IMR-90 (cell line): Measurements from ENCODE around the gene POMGNT2. TPM values are rescaled to one million over a fixed set of nuclear protein-coding genes. Genes with fewer than 3 reads are reported as not detected.

Experiments used
- ATAC-seq: fragments of 200-7000 bp; cut with Tn5 transposase; 2 replicates; pipeline ENCODE4 v1.9.1; 2020; ENCODE audit warnings: low read depth, mild to moderate bottlenecking, moderate library complexity
- BruUV-seq: library from RNA; stranded (reverse); fragments of 400-500 nt; replicated peaks from 2 replicates; lab custom pipeline; 2021; lab: Mats Ljungman, UMichigan
- CTCF ChIA-PET: fragments of 300-600 bp; formaldehyde crosslinking; extraction: SDS; loops from one replicate; lab custom pipeline; 2021; ENCODE audit warnings: antibody characterized with exemption; lab: Yijun Ruan, JAX
- POLR2A ChIA-PET: fragments of 300-600 bp; sonication (Branson Sonifier 250); formaldehyde crosslinking; loops from one replicate; lab custom pipeline; 2022; ENCODE audit warnings: antibody characterized with exemption; ENCODE audit not compliant: unreplicated experiment; lab: Charles Lee
- DNase-seq: peaks from one replicate; pipeline ENCODE4 v3.0.0; 2013
- H2AFZ ChIP-seq: replicated peaks from 2 replicates; pipeline ENCODE3; 2013; ENCODE audit warnings: low read length, mild to moderate bottlenecking; ENCODE audit not compliant: poor library complexity
- H2AK5ac ChIP-seq: 2 replicates; pipeline ENCODE4 v1.6.1; 2013; ENCODE audit warnings: low read depth, low read length, inconsistent platforms
- H2AK9ac ChIP-seq: replicated peaks from 2 replicates; pipeline ENCODE3; 2013; ENCODE audit warnings: mild to moderate bottlenecking, low read depth, low read length, moderate library complexity; ENCODE audit not compliant: poor library complexity
- H2BK120ac ChIP-seq: 2 replicates; pipeline ENCODE4 v1.6.1; 2013; ENCODE audit warnings: low read depth, low read length, inconsistent platforms
- H2BK15ac ChIP-seq: 3 replicates; pipeline ENCODE4 v1.6.1; 2013; ENCODE audit warnings: low read depth, low read length, inconsistent platforms
- H2BK20ac ChIP-seq: 2 replicates; pipeline ENCODE4 v1.6.1; 2013; ENCODE audit warnings: low read depth, mild to moderate bottlenecking, inconsistent platforms, low read length, moderate library complexity
- H2BK5ac ChIP-seq: 2 replicates; pipeline ENCODE4 v1.6.1; 2013; ENCODE audit warnings: mild to moderate bottlenecking, low read depth, low read length, inconsistent platforms; ENCODE audit not compliant: poor library complexity, severe bottlenecking
- H3K14ac ChIP-seq: replicated peaks from 2 replicates; pipeline ENCODE4 v1.6.1; 2013; ENCODE audit warnings: low read depth, low read length, inconsistent platforms
- H3K18ac ChIP-seq: 2 replicates; pipeline ENCODE4 v1.6.1; 2013; ENCODE audit warnings: low read depth, low read length, control low read depth
- H3K23ac ChIP-seq: 2 replicates; pipeline ENCODE4 v1.6.1; 2013; ENCODE audit warnings: low read depth, low read length, inconsistent platforms
- H3K27ac ChIP-seq: 2 replicates; pipeline ENCODE4 v1.5.1; 2013; ENCODE audit warnings: mild to moderate bottlenecking, control low read depth, low read length; ENCODE audit not compliant: insufficient read depth
- H3K27me3 ChIP-seq: 2 replicates; pipeline ENCODE4 v1.6.1; 2013; ENCODE audit warnings: low read length; ENCODE audit not compliant: control insufficient read depth, insufficient read depth
- H3K36me3 ChIP-seq: 2 replicates; pipeline ENCODE4 v1.6.1; 2013; ENCODE audit warnings: low read length, mixed read lengths; ENCODE audit not compliant: control insufficient read depth, insufficient read depth
- H3K4ac ChIP-seq: 2 replicates; pipeline ENCODE4 v1.6.1; 2013; ENCODE audit warnings: low read depth, low read length, inconsistent platforms
- H3K4me1 ChIP-seq: 2 replicates; pipeline ENCODE4 v1.6.1; 2013; ENCODE audit warnings: low read length, mixed read lengths; ENCODE audit not compliant: control insufficient read depth, insufficient read depth
- H3K4me2 ChIP-seq: 2 replicates; pipeline ENCODE4 v1.6.1; 2013; ENCODE audit warnings: low read depth, mild to moderate bottlenecking, control low read depth, low read length, moderate library complexity
- H3K4me3 ChIP-seq: 2 replicates; pipeline ENCODE4 v1.5.1; 2013; ENCODE audit warnings: low read depth, mild to moderate bottlenecking, control low read depth, low read length, moderate library complexity; ENCODE audit not compliant: insufficient read depth
- H3K56ac ChIP-seq: 2 replicates; pipeline ENCODE4 v1.6.1; 2013; ENCODE audit warnings: low read length, inconsistent platforms; ENCODE audit not compliant: insufficient read depth; ENCODE audit errors: extremely low read depth
- H3K79me1 ChIP-seq, 2 experiments: 2 replicates each; pipeline ENCODE4 v1.6.1; 2013; ENCODE audit warnings: low read length in 2 of 2, inconsistent platforms in 1 of 2, low read depth in 1 of 2
- H3K9ac ChIP-seq: 2 replicates; pipeline ENCODE4 v1.6.1; 2013; ENCODE audit warnings: low read depth, low read length, control low read depth
- H3K9me1 ChIP-seq: 2 replicates; pipeline ENCODE4 v1.6.1; 2013; ENCODE audit warnings: low read length, inconsistent platforms; ENCODE audit not compliant: insufficient read depth
- H3K9me3 ChIP-seq: 2 replicates; pipeline ENCODE4 v1.6.1; 2013; ENCODE audit warnings: low read length; ENCODE audit not compliant: control insufficient read depth, insufficient read depth
- H4K20me1 ChIP-seq: 2 replicates; pipeline ENCODE4 v1.6.1; 2013; ENCODE audit warnings: low read length, inconsistent platforms; ENCODE audit not compliant: insufficient read depth
- H4K5ac ChIP-seq: 2 replicates; pipeline ENCODE4 v1.6.1; 2013; ENCODE audit warnings: mild to moderate bottlenecking, low read depth, low read length, control low read depth
- H4K8ac ChIP-seq, 2 experiments: 2 replicates each; pipeline ENCODE4 v1.6.1; 2013; ENCODE audit warnings: low read depth in 2 of 2, low read length in 2 of 2, control low read depth in 1 of 2, inconsistent platforms in 1 of 2
- H4K91ac ChIP-seq: 2 replicates; pipeline ENCODE4 v1.6.1; 2013; ENCODE audit warnings: low read depth, low read length, inconsistent platforms; ENCODE audit not compliant: insufficient read depth
- MAZ ChIP-seq: IDR thresholded peaks from 2 replicates; pipeline ENCODE4 v1.6.1; 2012; ENCODE audit warnings: low read depth, mild to moderate bottlenecking, low read length, improper control_type of control experiment, moderate library complexity, borderline replicate concordance
- WGBS, 2 experiments: methylation state at CpG; one replicate each; pipeline versions ENCODE4 v1.1.5 to v1.1.7; 2013; ENCODE audit warnings: missing lambda C conversion rate in 2 of 2; ENCODE audit not compliant: insufficient read length in 1 of 2; ENCODE audit errors: extremely low coverage in 2 of 2; 5-methylcytosine and 5-hydroxymethylcytosine counted together
- dilution Hi-C: fragments of 300-500 bp; cut with HindIII; formaldehyde crosslinking; loops from one replicate; pipeline ENCODE4 v1.14.3; 2018; ENCODE audit warnings: low sequenced_read_pairs; ENCODE audit not compliant: unreplicated experiment
- in situ Hi-C: fragments of 300-500 bp; cut with MboI; formaldehyde crosslinking; loops from 3 replicates; pipeline ENCODE4 v1.14.3; 2019; ENCODE audit warnings: low sequenced_read_pairs, inconsistent platforms, mixed read lengths
- intact Hi-C: fragments of 100-400 bp; cut with micrococcal nuclease; formaldehyde crosslinking; loops from 2 replicates; pipeline ENCODE4 v1.10.0; 2022
- polyA plus RNA-seq, 3 experiments: library from polyadenylated mRNA; depleted of rRNA; stranded (reverse); fragments of >200 nt; gene quantifications; 2 replicates each; pipeline ENCODE4 v1.2.3, GENCODE V29; 2012; ENCODE audit warnings: low replicate concordance in 1 of 3
- total RNA-seq: library from RNA; depleted of rRNA; stranded (reverse); fragments of >200 nt; gene quantifications from 2 replicates; pipeline ENCODE4 v1.2.3, GENCODE V29; 2012

Gene POMGNT2
- total and polyA plus RNA-seq, 2 of the 4 experiments (the other 2 are of a cell fraction): 7.5 to 16.2 TPM

DNA sequence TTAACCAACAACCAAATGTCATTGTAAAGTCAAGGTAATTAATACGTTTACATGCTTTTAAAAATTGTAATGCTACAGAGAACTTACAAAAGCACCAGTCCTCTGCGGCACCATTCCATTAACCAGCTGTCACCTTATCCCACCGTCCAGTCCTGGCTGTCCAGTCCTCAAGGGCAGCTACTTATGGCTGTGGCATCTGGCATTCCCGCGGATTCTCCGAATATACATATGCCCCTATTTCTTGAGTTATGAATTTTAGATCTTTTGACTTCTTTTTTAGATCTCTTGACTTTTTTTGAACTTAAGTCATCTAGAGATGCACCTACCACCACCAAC is 382 bp upstream of the POMGNT2 start:
- in situ Hi-C loops (no loop called here), intact Hi-C loops (no loop called here), dilution Hi-C loops (no loop called here)
- no peak overlapping the region for H2AK9ac ChIP-seq
- H3K9ac ChIP-seq: no peak overlapping the region
- CTCF ChIA-PET: interaction anchor here (1.0 kb wide), 1 partner anchor 397 kb away, joined by 3 read pairs; no protein-coding TSS in a partner anchor
- DNase-seq (no peak), ATAC-seq (peak; percentile 28)
- peaks cover 7% of the 10 kb centered on the region; the same call in 1 of the 2 replicates for H3K9me1 ChIP-seq
- no peak overlapping the region for H4K5ac ChIP-seq
- peak overlapping the region; percentile 83 for H3K4me2 ChIP-seq
- no peaks in the 10 kb centered on the region; the same call in 1 of the 2 replicates for H3K27me3 ChIP-seq
- H4K20me1 ChIP-seq: no peaks in the 10 kb centered on the region
- no peak overlapping the region for H3K4ac ChIP-seq
- no peaks in the 10 kb centered on the region for H3K9me3 ChIP-seq
- H3K36me3 ChIP-seq: no peaks in the 10 kb centered on the region
- H4K91ac ChIP-seq: no peak overlapping the region
- POLR2A ChIA-PET: no interaction called here
- H3K4me1 ChIP-seq: peaks cover 3% of the 10 kb centered on the region; the same call in 1 of the 2 replicates
- H2AFZ ChIP-seq: peak overlapping the region; percentile 86
- no TSS peak for BruUV-seq
- no peak overlapping the region for H3K23ac ChIP-seq
- no peak for TF ChIP-seq MAZ
- no peak overlapping the region for H3K27ac ChIP-seq
- H3K79me1 ChIP-seq: peaks cover 0 to 8% of the 10 kb centered on the region in 2 experiments; a peak in 2 of 4 replicates
- no peak overlapping the region for H3K56ac ChIP-seq
- peak overlapping the region; percentile 86; the same call in 1 of the 2 replicates for H3K4me3 ChIP-seq
- H3K18ac ChIP-seq: no peak overlapping the region
- no peak overlapping the region for H2BK20ac ChIP-seq
- no peak overlapping the region for H3K14ac ChIP-seq
- H2BK15ac ChIP-seq: no peak overlapping the region
- H2AK5ac ChIP-seq: no peak overlapping the region
- H2BK5ac ChIP-seq: no peak overlapping the region
- H4K8ac ChIP-seq: no peak overlapping the region
- no CpG with 5 or more reads among the region's 6 CpGs for WGBS, 2 experiments
- H2BK120ac ChIP-seq: no peak overlapping the region
